GM19025 (cell line): ENCODE data around the gene KAZN.

ENCODE experiments used
- ATAC-seq: cut with Tn5 transposase; IDR thresholded peaks from one replicate; pipeline ENCODE4 v1.9.1; 2021; ENCODE audit warnings: mild to moderate bottlenecking, low read depth, moderate library complexity; ENCODE audit not compliant: unreplicated experiment

The KAZN gene

GRCh38 chr1:14897547-14897946, 299.1 kb downstream of the KAZN start:
- ATAC-seq: no peak

GRCh38 chr1:14897997-14898645, 299.6 kb downstream of the KAZN start:
- no peak for ATAC-seq

- no peak for ATAC-seq
These were observed 301.2 kb downstream of the KAZN start for GRCh38 chr1:14899686-14900085.

GRCh38 chr1:14901371-14901954, 303.0 kb downstream of the KAZN start:
- no peak for ATAC-seq

GRCh38 chr1:14903922-14904321, 305.4 kb downstream of the KAZN start:
- no peak for ATAC-seq

GRCh38 chr1:14906665-14907064, 308.2 kb downstream of the KAZN start:
- no peak for ATAC-seq

GRCh38 chr1:14907416-14907815, 308.9 kb downstream of the KAZN start:
- ATAC-seq: no peak

- ATAC-seq: no peak
These were observed 310.8 kb downstream of the KAZN start for GRCh38 chr1:14909273-14909672.

- no peak for ATAC-seq
These were observed 311.5 kb downstream of the KAZN start for GRCh38 chr1:14909920-14910460.

GRCh38 chr1:14910984-14911721, 312.7 kb downstream of the KAZN start:
- ATAC-seq: no peak

GRCh38 chr1:14912839-14913481, 314.5 kb downstream of the KAZN start:
- no peak for ATAC-seq

- ATAC-seq: no peak
These were observed 315.1 kb downstream of the KAZN start for GRCh38 chr1:14913482-14914177.

- ATAC-seq: no peak
These were observed 316.0 kb downstream of the KAZN start for GRCh38 chr1:14914351-14914988.

GRCh38 chr1:14915356-14916054, 317.0 kb downstream of the KAZN start:
- no peak for ATAC-seq

GRCh38 chr1:14919289-14919688, 320.8 kb downstream of the KAZN start:
- no peak for ATAC-seq

GRCh38 chr1:14919751-14920150, 321.3 kb downstream of the KAZN start:
- ATAC-seq: no peak

GRCh38 chr1:14921057-14921456, 322.6 kb downstream of the KAZN start:
- ATAC-seq: no peak

GRCh38 chr1:14922942-14923726, 324.6 kb downstream of the KAZN start:
- no peak for ATAC-seq
